OCI-LY7 (cell line): ENCODE measurements around the gene GATB. TPM values are rescaled to one million over a fixed set of nuclear protein-coding genes. Genes with fewer than 3 reads are reported as not detected.

Experiments used
- BruUV-seq: library from RNA; stranded (reverse); fragments of 400-500 nt; replicated peaks from 2 replicates; lab custom pipeline; 2021; lab: Mats Ljungman, UMichigan
- CTCF ChIA-PET: fragments of 300-600 bp; sonication (Branson Sonifier 250); formaldehyde crosslinking; loops from one replicate; lab custom pipeline; 2022; ENCODE audit warnings: antibody characterized with exemption; ENCODE audit not compliant: unreplicated experiment; lab: Charles Lee
- POLR2A ChIA-PET: fragments of 300-600 bp; sonication (Branson Sonifier 250); formaldehyde crosslinking; loops from one replicate; lab custom pipeline; 2022; ENCODE audit warnings: antibody characterized with exemption; lab: Charles Lee
- DNase-seq: peaks from one replicate; pipeline ENCODE4 v3.0.0-alpha.2; 2015; ENCODE audit warnings: low spot score
- H2AFZ ChIP-seq: fragments of 200-600 bp; sonication (generic), shearing (Covaris generic); 2 replicates; pipeline ENCODE4 v1.6.1; 2014; ENCODE audit warnings: mild to moderate bottlenecking, antibody characterized with exemption, low read length, moderate library complexity
- H3K27ac ChIP-seq: fragments of 200-600 bp; sonication (generic); 2 replicates; pipeline ENCODE4 v1.5.1; 2014; ENCODE audit warnings: mixed run types, low read depth, mild to moderate bottlenecking, moderate library complexity, low read length, inconsistent platforms; ENCODE audit not compliant: poor library complexity, severe bottlenecking
- H3K36me3 ChIP-seq: fragments of 200-600 bp; sonication (generic); 2 replicates; pipeline ENCODE4 v1.6.1; 2014; ENCODE audit warnings: mild to moderate bottlenecking, antibody characterized with exemption, low read length, moderate library complexity, mixed read lengths; ENCODE audit not compliant: insufficient read depth
- H3K4me1 ChIP-seq: fragments of 200-600 bp; sonication (generic); 2 replicates; pipeline ENCODE4 v1.5.1; 2014; ENCODE audit warnings: mild to moderate bottlenecking, low read length; ENCODE audit not compliant: insufficient read depth, poor library complexity, severe bottlenecking
- H3K4me2 ChIP-seq: fragments of 200-600 bp; sonication (generic); 2 replicates; pipeline ENCODE4 v1.6.1; 2014; ENCODE audit warnings: mild to moderate bottlenecking, low read length
- H3K4me3 ChIP-seq: fragments of 200-600 bp; sonication (generic); 2 replicates; pipeline ENCODE4 v1.5.1; 2014; ENCODE audit warnings: mild to moderate bottlenecking, low read depth, low read length; ENCODE audit not compliant: poor library complexity, severe bottlenecking
- H3K79me2 ChIP-seq: fragments of 200-600 bp; sonication (generic); 2 replicates; pipeline ENCODE4 v1.6.1; 2016; ENCODE audit warnings: low read depth, mild to moderate bottlenecking, low read length, moderate library complexity, mixed read lengths; ENCODE audit not compliant: insufficient read depth
- H3K9me2 ChIP-seq: fragments of 200-600 bp; sonication (generic); 2 replicates; pipeline ENCODE4 v1.6.1; 2016; ENCODE audit warnings: mild to moderate bottlenecking, low read length, mixed read lengths; ENCODE audit not compliant: insufficient read depth
- H3K9me3 ChIP-seq: fragments of 200-600 bp; sonication (generic); 2 replicates; pipeline ENCODE4 v1.6.1; 2014; ENCODE audit warnings: mild to moderate bottlenecking, mixed run types, low read length, mixed read lengths
- H4K20me1 ChIP-seq: fragments of 200-600 bp; sonication (generic); 2 replicates; pipeline ENCODE4 v1.6.1; 2014; ENCODE audit warnings: mild to moderate bottlenecking, antibody characterized with exemption, low read length, moderate library complexity, mixed read lengths; ENCODE audit not compliant: insufficient read depth
- EZH2phosphoT487 ChIP-seq: fragments of 200-600 bp; sonication (generic); IDR thresholded peaks from 2 replicates; pipeline ENCODE4 v1.6.1; 2018; ENCODE audit warnings: low read depth, borderline replicate concordance, mild to moderate bottlenecking, mixed run types, antibody characterized with exemption, low read length, moderate library complexity, mixed read lengths
- intact Hi-C: fragments of 100-400 bp; cut with micrococcal nuclease; formaldehyde crosslinking; loops from one replicate; pipeline ENCODE4 v1.10.0; 2022; ENCODE audit not compliant: unreplicated experiment
- total RNA-seq, 2 experiments: library from RNA; depleted of rRNA in 1 of 2; stranded (reverse); fragments of >200 nt in 1 of 2; shearing (Covaris generic) in 1 of 2; gene quantifications; 2 replicates each; pipeline ENCODE4 v1.2.3, GENCODE V29; 2014 to 2022
- TF ChIP-seq, protein P1 (sequence below): fragments of 200-600 bp; sonication (generic); conservative IDR thresholded peaks from 2 replicates; pipeline ENCODE4 v1.5.1; 2014; ENCODE audit warnings: mild to moderate bottlenecking, antibody characterized with exemption, low read length, moderate library complexity, mixed read lengths

GATB gene
- total RNA-seq, 2 experiments from 2014 or later, result 24.6 to 26.5 TPM

DNA sequence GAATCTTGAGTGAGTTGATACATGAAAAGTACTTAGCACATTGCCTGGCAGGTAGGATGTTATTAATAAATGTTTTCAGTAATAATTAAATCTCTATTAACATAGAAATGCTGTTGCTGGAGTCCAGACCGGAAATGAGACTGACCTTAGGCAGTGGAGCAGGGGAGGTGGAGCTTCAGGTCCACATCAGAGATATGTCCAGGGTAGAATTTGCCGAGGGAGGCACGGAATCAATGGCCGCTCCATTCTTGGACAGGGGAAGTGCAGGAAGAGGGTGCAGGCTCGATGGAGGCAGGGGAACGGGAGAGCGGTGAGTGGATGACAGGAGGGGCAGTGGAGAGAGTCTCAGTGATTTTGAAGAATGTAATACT is 107.3 kb downstream of the GATB start:
- Histone ChIP-seq H3K36me3 (no peaks in the 10 kb centered on the region), H3K9me3 (no peaks in the 10 kb centered on the region), H4K20me1 (no peaks in the 10 kb centered on the region), H3K4me1 (no peaks in the 10 kb centered on the region), H3K4me3 (no peak overlapping the region), H3K27ac (no peak overlapping the region), H3K9me2 (no peaks in the 10 kb centered on the region), H3K4me2 (no peak overlapping the region), H3K79me2 (no peaks in the 10 kb centered on the region), H2AFZ (no peak overlapping the region)
- BruUV-seq, result no TSS peak
- no peak for DNase-seq
- ChIA-PET POLR2A (no interaction called here), CTCF (no interaction called here)
- intact Hi-C loops, result no loop called here
- no peak for TF ChIP-seq EZH2phosphoT487
- TF ChIP-seq, protein P1, sequence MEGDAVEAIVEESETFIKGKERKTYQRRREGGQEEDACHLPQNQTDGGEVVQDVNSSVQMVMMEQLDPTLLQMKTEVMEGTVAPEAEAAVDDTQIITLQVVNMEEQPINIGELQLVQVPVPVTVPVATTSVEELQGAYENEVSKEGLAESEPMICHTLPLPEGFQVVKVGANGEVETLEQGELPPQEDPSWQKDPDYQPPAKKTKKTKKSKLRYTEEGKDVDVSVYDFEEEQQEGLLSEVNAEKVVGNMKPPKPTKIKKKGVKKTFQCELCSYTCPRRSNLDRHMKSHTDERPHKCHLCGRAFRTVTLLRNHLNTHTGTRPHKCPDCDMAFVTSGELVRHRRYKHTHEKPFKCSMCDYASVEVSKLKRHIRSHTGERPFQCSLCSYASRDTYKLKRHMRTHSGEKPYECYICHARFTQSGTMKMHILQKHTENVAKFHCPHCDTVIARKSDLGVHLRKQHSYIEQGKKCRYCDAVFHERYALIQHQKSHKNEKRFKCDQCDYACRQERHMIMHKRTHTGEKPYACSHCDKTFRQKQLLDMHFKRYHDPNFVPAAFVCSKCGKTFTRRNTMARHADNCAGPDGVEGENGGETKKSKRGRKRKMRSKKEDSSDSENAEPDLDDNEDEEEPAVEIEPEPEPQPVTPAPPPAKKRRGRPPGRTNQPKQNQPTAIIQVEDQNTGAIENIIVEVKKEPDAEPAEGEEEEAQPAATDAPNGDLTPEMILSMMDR, result no peak

DNA sequence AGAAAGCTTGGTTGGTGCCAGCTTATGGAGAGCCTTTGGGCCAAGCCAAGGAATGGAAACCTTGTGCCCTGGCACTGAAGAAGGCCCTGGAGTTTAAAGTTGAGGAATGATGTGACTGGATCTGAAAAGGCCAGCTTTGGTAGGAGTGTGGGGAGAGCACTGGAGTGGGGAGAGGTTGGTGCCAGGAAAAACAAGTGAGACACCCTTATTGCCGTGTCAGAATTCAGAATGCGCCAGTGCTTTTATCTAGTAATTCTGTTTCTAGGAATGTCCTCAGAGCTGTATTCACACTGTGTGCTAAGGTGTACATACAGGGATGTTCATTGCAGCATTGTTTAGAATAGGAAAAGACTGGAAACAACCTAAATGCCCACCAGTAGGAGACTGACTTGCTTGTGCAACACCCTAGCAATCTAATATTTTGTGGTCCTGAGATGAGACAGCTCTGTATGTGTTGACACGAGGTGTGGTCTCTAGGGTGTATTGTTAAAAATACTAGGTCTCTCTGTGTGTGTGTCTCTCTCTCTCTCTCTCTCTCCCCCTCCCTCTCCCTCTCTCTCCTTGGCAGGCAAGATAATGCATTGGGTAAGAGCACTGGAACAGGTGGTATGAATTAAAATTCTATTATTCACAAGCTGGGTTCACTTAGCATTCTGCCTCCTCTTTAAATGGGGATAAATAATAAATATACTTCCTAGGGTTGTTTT is 107.8 kb downstream of the GATB start:
- no peak overlapping the region for H3K4me3 ChIP-seq
- no peaks in the 10 kb centered on the region for H4K20me1 ChIP-seq
- no peaks in the 10 kb centered on the region for H3K79me2 ChIP-seq
- no peaks in the 10 kb centered on the region for H3K9me3 ChIP-seq
- ChIA-PET POLR2A (no interaction called here), CTCF (no interaction called here)
- H2AFZ ChIP-seq, result no peak overlapping the region
- H3K4me1 ChIP-seq, result no peaks in the 10 kb centered on the region
- no peak overlapping the region for H3K27ac ChIP-seq
- intact Hi-C loops, result no loop called here
- H3K9me2 ChIP-seq, result no peaks in the 10 kb centered on the region
- H3K36me3 ChIP-seq, result no peaks in the 10 kb centered on the region
- H3K4me2 ChIP-seq, result no peak overlapping the region
- TF ChIP-seq, protein P1, result no peak
- no peak for TF ChIP-seq EZH2phosphoT487
- no peak for DNase-seq
- no TSS peak for BruUV-seq

DNA sequence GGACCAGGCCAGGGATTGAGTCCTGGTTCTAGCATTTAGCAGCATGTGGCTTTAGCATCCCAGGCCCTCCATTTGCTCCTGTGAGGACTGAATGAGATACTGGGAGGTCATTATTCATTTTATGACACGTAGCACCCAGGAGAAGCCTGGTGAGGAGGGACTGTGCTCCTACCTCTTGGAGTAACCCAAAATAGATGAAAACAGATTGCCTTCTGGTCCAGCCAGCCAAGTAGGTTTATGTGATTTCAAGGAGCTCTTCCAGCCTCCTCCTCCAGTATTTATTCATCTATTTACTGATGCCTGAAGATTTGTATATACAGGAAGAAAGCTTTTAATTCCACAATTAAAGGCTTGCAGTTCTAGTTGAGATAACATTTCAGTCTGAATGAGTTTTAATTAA is 109.3 kb downstream of the GATB start:
- no peaks in the 10 kb centered on the region for H3K9me3 ChIP-seq
- no peaks in the 10 kb centered on the region for H3K9me2 ChIP-seq
- no peaks in the 10 kb centered on the region for H3K79me2 ChIP-seq
- H3K36me3 ChIP-seq, result no peaks in the 10 kb centered on the region
- ChIA-PET CTCF (no interaction called here), POLR2A (interaction anchor here (1.0 kb wide), 2 partner anchors 13 to 31 kb away, joined by 3 read pairs; no protein-coding TSS in a partner anchor)
- TF ChIP-seq, protein P1, result no peak
- no peak for TF ChIP-seq EZH2phosphoT487
- H3K4me1 ChIP-seq, result no peaks in the 10 kb centered on the region
- no peak overlapping the region for H3K4me3 ChIP-seq
- DNase-seq, result no peak
- no peak overlapping the region for H3K27ac ChIP-seq
- H4K20me1 ChIP-seq, result no peaks in the 10 kb centered on the region
- H2AFZ ChIP-seq, result no peak overlapping the region
- intact Hi-C loops, result no loop called here
- no peak overlapping the region for H3K4me2 ChIP-seq
- BruUV-seq, result no TSS peak
